Measurements from ENCODE around the gene SIX5.

- TF ChIP-seq POLR2A (IDR thresholded peaks at IDR 0.05) (no peak), POLR2AphosphoS5 (IDR thresholded peaks at IDR 0.05; ENCODE audit: insufficient read depth in 1 of 2, low read depth in 1 of 2) (no peak)
- TF ChIP-seq, protein P1, sequence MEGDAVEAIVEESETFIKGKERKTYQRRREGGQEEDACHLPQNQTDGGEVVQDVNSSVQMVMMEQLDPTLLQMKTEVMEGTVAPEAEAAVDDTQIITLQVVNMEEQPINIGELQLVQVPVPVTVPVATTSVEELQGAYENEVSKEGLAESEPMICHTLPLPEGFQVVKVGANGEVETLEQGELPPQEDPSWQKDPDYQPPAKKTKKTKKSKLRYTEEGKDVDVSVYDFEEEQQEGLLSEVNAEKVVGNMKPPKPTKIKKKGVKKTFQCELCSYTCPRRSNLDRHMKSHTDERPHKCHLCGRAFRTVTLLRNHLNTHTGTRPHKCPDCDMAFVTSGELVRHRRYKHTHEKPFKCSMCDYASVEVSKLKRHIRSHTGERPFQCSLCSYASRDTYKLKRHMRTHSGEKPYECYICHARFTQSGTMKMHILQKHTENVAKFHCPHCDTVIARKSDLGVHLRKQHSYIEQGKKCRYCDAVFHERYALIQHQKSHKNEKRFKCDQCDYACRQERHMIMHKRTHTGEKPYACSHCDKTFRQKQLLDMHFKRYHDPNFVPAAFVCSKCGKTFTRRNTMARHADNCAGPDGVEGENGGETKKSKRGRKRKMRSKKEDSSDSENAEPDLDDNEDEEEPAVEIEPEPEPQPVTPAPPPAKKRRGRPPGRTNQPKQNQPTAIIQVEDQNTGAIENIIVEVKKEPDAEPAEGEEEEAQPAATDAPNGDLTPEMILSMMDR (IDR thresholded peaks at IDR 0.05): no peak
Observed at GRCh38 chr19:45771311-45771933, 2.4 kb upstream of the SIX5 start.
